ENCODE measurements around the gene DCDC1.
"Not testable (repeated sequence)": the region's sequence is repeated elsewhere in the genome, so short reads cannot be mapped to it uniquely, and the experiment has no call there.

DNA sequence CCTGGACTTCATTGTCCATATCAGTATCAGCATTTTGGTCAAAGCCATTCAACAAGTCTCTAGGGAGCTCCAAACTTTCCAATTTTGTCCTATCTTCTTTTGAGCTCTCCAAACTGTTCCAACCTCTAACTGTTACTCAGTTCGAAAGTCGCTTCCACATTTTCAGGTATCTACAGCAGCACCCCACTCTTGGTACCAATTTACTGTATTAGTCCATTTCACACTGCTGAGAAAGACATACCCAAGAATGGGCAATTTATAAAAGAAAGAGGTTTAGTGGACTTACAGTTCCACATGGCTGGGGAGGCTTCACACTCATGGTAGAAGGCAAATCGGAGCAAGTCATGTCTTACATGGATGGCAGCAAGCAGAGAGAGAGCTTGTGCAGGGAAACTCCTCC is 96.0 kb downstream of the DCDC1 start:
- TF ChIP-seq, protein P1, sequence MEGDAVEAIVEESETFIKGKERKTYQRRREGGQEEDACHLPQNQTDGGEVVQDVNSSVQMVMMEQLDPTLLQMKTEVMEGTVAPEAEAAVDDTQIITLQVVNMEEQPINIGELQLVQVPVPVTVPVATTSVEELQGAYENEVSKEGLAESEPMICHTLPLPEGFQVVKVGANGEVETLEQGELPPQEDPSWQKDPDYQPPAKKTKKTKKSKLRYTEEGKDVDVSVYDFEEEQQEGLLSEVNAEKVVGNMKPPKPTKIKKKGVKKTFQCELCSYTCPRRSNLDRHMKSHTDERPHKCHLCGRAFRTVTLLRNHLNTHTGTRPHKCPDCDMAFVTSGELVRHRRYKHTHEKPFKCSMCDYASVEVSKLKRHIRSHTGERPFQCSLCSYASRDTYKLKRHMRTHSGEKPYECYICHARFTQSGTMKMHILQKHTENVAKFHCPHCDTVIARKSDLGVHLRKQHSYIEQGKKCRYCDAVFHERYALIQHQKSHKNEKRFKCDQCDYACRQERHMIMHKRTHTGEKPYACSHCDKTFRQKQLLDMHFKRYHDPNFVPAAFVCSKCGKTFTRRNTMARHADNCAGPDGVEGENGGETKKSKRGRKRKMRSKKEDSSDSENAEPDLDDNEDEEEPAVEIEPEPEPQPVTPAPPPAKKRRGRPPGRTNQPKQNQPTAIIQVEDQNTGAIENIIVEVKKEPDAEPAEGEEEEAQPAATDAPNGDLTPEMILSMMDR (IDR thresholded peaks at IDR 0.05), result not testable (repeated sequence)
- TF ChIP-seq POLR2A (IDR thresholded peaks at IDR 0.05; ENCODE audit: low read depth); POLR2AphosphoS5 (IDR thresholded peaks at IDR 0.05): not testable (repeated sequence)

All from esophagus muscularis mucosa (tissue), 3 donors.